GM12864 (cell line): ENCODE measurements around the gene ABCG4.

ENCODE experiments used
- DNase-seq: peaks from one replicate; pipeline ENCODE4 v3.0.0-alpha.2; 2011; ENCODE audit warnings: low read depth
- H3K4me3 ChIP-seq: 2 replicates; pipeline ENCODE4 v1.5.1; 2011; ENCODE audit warnings: mild to moderate bottlenecking, low read depth, low read length, control low read depth
- CTCF ChIP-seq: IDR thresholded peaks from 2 replicates; pipeline ENCODE4 v1.5.1; 2011; ENCODE audit warnings: low read depth, mild to moderate bottlenecking, moderate library complexity, low read length, control low read depth, inconsistent platforms; ENCODE audit errors: missing control alignments

Gene ABCG4

DNA sequence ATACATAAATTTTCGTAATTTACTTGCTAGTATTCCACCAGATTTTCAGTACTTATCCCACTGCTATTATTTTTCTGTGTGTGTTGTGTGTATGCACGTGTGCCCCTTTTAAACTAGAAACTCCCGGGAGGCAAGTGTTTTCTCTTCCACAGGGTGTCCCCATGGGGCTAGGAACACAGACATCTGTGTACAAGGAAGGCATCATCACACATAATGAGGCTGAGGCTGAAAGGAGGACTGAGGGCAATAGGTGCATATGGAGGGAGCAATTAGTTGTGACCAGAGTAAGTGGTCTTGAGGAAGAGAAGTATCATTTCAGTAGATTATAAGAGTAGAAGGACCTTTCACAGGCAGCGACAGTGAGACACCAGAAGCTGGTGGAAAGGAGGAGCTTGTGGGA, 45.1 kb upstream of the ABCG4 start:
- TF ChIP-seq CTCF = no peak
- no peak for DNase-seq
- H3K4me3 ChIP-seq = no peak overlapping the region

DNA sequence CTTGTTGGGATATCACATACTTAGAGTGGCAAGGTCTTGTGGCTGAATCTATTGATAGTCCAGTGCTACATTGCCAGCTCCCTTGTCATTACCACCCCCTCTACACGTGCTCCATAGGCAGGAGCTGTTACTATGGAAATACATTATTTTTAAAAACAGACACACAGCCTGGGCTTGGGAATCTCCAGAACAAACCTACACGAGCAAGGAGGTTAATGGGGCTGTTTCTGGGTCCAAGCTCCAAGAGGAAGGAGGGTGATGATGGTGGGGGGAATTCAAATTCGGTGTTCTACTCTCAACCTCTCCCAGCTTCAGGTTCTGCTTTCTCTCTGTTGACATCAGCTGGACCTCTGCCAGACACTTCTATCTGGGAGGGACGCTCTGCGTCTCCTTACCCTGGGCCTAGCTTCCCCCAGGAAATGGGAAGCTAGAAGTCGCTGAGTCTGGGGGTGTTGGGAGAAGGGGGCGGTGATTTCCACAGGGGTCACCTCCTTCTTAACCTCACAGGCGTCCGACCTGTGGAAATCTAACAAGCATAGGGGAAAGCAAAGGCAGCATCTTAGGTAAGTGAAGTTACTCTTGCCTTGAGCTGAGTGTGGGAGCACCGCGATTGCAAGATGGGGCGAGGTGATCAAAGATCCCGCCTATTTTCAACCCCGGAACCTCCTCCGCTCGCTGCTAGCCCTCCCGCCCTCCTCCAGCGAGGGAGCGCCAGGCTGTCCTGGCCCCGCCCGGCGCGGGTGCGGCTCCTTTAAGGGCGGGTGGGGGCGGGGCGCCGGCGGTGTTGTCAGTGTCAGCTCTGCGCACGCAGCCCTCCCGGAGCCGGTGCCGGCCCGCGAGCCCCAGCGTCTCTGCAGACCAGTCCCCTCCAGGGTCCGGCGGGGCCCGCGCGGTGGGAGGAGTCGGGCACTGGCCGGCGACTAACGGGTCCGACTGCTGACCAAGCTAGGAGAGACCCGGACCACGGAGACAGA, 42.0 kb upstream of the ABCG4 start, which contains the start of gene C2CD2L:
Gene C2CD2L (plus strand): TSS at position 781 of the 974 bp plus-strand sequence. CDS start 398 bp downstream, outside the sequence.
- TF ChIP-seq CTCF = no peak
- DNase-seq = peak; percentile 84
- H3K4me3 ChIP-seq = peak within 1 kb of the TSS; percentile 89

- no peak for TF ChIP-seq CTCF
- peak overlapping the region; percentile 89 for H3K4me3 ChIP-seq
- DNase-seq = no peak
Measured at GRCh38 chr11:119107538-119108145, 41.2 kb upstream of the ABCG4 start.

DNA sequence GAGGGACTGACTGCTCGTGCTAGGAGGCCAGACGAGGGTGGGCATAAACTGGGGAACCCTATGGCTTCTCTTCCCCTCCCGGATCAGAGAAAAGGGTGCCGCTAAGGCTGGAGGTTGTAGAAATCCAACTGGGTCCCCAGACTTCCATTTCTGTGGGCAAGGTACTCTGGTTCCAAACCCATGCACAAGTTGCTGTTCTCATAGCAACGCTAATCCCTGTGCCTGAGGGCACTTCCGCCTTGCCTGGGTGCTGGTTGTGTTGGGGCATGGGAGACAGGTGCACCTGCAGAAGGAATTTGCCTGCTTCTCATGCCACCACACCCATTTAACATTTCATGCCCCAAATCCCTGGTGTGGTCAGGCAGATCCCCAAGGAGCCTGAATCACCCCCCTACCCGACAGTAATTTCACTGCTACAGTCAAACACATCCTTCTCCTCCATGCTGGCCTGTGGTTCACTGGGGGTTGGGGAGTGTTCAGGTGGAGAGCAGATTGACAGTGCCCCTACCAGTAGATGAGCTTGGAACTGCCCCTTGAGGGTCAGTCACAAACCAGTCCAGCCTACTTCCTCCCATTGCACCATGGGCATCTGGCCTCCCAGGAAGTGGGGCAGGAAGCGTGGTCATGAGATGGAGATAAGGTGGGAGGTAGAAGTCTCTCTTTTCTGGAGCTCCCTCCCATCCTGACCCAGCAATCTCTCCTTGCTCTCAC, 40.6 kb upstream of the ABCG4 start:
- peak overlapping the region; percentile 89 for H3K4me3 ChIP-seq
- DNase-seq = no peak

GRCh38 chr11:119108857-119109221, 40.0 kb upstream of the ABCG4 start:
- no peak for TF ChIP-seq CTCF
- H3K4me3 ChIP-seq = peak overlapping the region; percentile 89
- DNase-seq = no peak

More for the DNA sequence above, 40.6 kb upstream of the ABCG4 start:
- TF ChIP-seq CTCF = no peak

DNA sequence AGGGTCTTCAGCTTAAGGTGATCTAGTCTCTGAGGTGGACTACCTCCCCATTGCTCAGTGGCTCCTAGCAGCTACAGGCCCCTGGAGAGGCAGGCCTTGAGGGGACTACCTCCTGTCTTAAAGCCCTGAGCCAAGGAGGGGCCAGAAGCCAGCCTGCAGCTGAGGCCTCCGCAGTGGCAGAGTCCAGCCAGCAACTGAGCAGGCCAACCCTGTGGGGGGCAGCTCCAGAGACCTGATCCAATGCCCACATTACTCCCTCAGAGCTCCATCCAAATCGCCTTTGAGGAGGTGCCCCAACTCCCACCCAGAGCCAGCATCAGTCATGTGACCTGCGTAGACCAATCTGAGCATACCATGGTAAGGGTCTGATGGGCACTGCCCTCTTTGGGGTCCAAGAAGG, 39.0 kb upstream of the ABCG4 start:
- no peak for TF ChIP-seq CTCF
- DNase-seq = no peak

More for the DNA sequence above, 39.0 kb upstream of the ABCG4 start:
- H3K4me3 ChIP-seq = no peak overlapping the region
